ENCODE data around the gene RNU7-1.

The RNU7-1 gene

GRCh38 chr12:6954316-6955107 lies 10.9 kb downstream of the RNU7-1 start:
- DNase-seq, result no peak

- DNase-seq, result no peak
Measured at GRCh38 chr12:6955108-6956020, 11.7 kb downstream of the RNU7-1 start.

- no peak for DNase-seq
Measured at GRCh38 chr12:6956021-6956727, 12.6 kb downstream of the RNU7-1 start.

GRCh38 chr12:6957151-6957701 lies 13.6 kb downstream of the RNU7-1 start:
- no peak for DNase-seq

GRCh38 chr12:6957741-6958608 lies 14.4 kb downstream of the RNU7-1 start:
- DNase-seq, result no peak

- no peak for DNase-seq
Measured at GRCh38 chr12:6958609-6959057, 15.0 kb downstream of the RNU7-1 start.

- DNase-seq, result no peak
Measured at GRCh38 chr12:6959058-6959804, 15.6 kb downstream of the RNU7-1 start.

GRCh38 chr12:6959805-6960592 lies 16.4 kb downstream of the RNU7-1 start:
- DNase-seq, result no peak

GRCh38 chr12:6960593-6961277 lies 17.1 kb downstream of the RNU7-1 start:
- DNase-seq, result no peak

- no peak for DNase-seq
Measured at GRCh38 chr12:6961278-6961694, 17.7 kb downstream of the RNU7-1 start.

- DNase-seq, result no peak
Measured at GRCh38 chr12:6961695-6962284, 18.2 kb downstream of the RNU7-1 start.

- no peak for DNase-seq
Measured at GRCh38 chr12:6962285-6963015, 18.8 kb downstream of the RNU7-1 start.

GRCh38 chr12:6963016-6963731 lies 19.6 kb downstream of the RNU7-1 start:
- DNase-seq, result no peak

GRCh38 chr12:6963791-6964413 lies 20.3 kb downstream of the RNU7-1 start:
- DNase-seq, result no peak

GRCh38 chr12:6964605-6965025 lies 21.0 kb downstream of the RNU7-1 start:
- no peak for DNase-seq

GRCh38 chr12:6965026-6965661 lies 21.5 kb downstream of the RNU7-1 start:
- DNase-seq, result peak; percentile 57

- DNase-seq, result peak; percentile 14
Measured at GRCh38 chr12:6965714-6966113, 22.1 kb downstream of the RNU7-1 start.

All from DMS 273 treated with DMSO at 0.1 percent for 48 hours (cell line).